Keratinocyte (primary cell): ENCODE data around the gene L3MBTL2. TPM values are rescaled to one million over a fixed set of nuclear protein-coding genes. Genes with fewer than 3 reads are reported as not detected.

Experiments used
- DNase-seq: peaks from one replicate; pipeline ENCODE4 v3.0.0-alpha.2; 2011; ENCODE audit warnings: low read depth, missing footprints, low spot score
- FAIRE-seq: peaks from 2 replicates; lab custom pipeline; 2011; peaks lifted over from hg19 to GRCh38; lab: Jason Lieb, UNC
- H2AFZ ChIP-seq: 2 replicates; pipeline ENCODE4 v1.6.0; 2012; ENCODE audit warnings: low read length, control low read depth, inconsistent platforms; ENCODE audit not compliant: control insufficient read depth
- H3K27ac ChIP-seq: 2 replicates; pipeline ENCODE4 v1.5.1; 2011; ENCODE audit warnings: low read length; ENCODE audit not compliant: control insufficient read depth, insufficient read depth
- H3K27me3 ChIP-seq: 3 replicates; pipeline ENCODE4 v1.6.0; 2011; ENCODE audit warnings: low read length; ENCODE audit not compliant: control insufficient read depth, insufficient read depth; ENCODE audit errors: extremely low read depth
- H3K36me3 ChIP-seq, 2 experiments: 2 replicates in 1 of 2; 3 replicates in 1 of 2; pipeline ENCODE4 v1.5.1; 2011; ENCODE audit warnings: low read length in 2 of 2, mild to moderate bottlenecking in 1 of 2; ENCODE audit not compliant: control insufficient read depth in 2 of 2, insufficient read depth in 2 of 2; ENCODE audit errors: extremely low read depth in 1 of 2
- H3K4me1 ChIP-seq: 3 replicates; pipeline ENCODE4 v1.5.1; 2011; ENCODE audit warnings: low read length; ENCODE audit not compliant: control insufficient read depth, insufficient read depth; ENCODE audit errors: extremely low read depth
- H3K4me2 ChIP-seq: 3 replicates; pipeline ENCODE4 v1.6.0; 2011; ENCODE audit warnings: low read depth, low read length; ENCODE audit not compliant: control insufficient read depth, insufficient read depth; ENCODE audit errors: extremely low read depth
- H3K4me3 ChIP-seq, 3 experiments: fragments of 200-600 bp in 1 of 3; sonication (generic) in 1 of 3; 2 replicates in 2 of 3; 3 replicates in 1 of 3; pipeline ENCODE4 v1.5.1; 2011 to 2016; ENCODE audit warnings: low read length in 3 of 3, mild to moderate bottlenecking in 3 of 3, control low read depth in 2 of 3, inconsistent platforms in 1 of 3, low read depth in 1 of 3, mixed read lengths in 1 of 3, mixed run types in 1 of 3, moderate library complexity in 1 of 3; ENCODE audit not compliant: control insufficient read depth in 2 of 3, insufficient read depth in 2 of 3; ENCODE audit errors: extremely low read depth in 1 of 3
- H3K79me2 ChIP-seq: 2 replicates; pipeline ENCODE4 v1.6.0; 2012; ENCODE audit warnings: low read length; ENCODE audit not compliant: control insufficient read depth, insufficient read depth
- H3K9ac ChIP-seq: 3 replicates; pipeline ENCODE4 v1.6.0; 2011; ENCODE audit warnings: low read length; ENCODE audit not compliant: control insufficient read depth, insufficient read depth; ENCODE audit errors: extremely low read depth
- H3K9me1 ChIP-seq: 3 replicates; pipeline ENCODE4 v1.6.0; 2011; ENCODE audit warnings: low read length; ENCODE audit not compliant: control insufficient read depth, insufficient read depth; ENCODE audit errors: extremely low read depth
- H3K9me3 ChIP-seq: 2 replicates; pipeline ENCODE4 v1.5.1; 2012; ENCODE audit warnings: low read depth, low read length; ENCODE audit not compliant: control insufficient read depth
- H4K20me1 ChIP-seq: 3 replicates; pipeline ENCODE4 v1.6.0; 2011; ENCODE audit warnings: low read length; ENCODE audit not compliant: control insufficient read depth, insufficient read depth; ENCODE audit errors: extremely low read depth
- EZH2 ChIP-seq: IDR thresholded peaks from one replicate; pipeline ENCODE4 v1.6.1; 2012; ENCODE audit warnings: inconsistent platforms, mild to moderate bottlenecking, low read length, moderate library complexity
- dilution Hi-C: fragments of 300-500 bp; cut with MboI; formaldehyde crosslinking; loops from one replicate; pipeline ENCODE4 v1.7.0; 2020; ENCODE audit warnings: low sequenced_read_pairs; ENCODE audit not compliant: extremely low pct_ligation_motif_present
- polyA plus RNA-seq, 5 experiments: library from polyadenylated mRNA; depleted of rRNA in 3 of 5; stranded (reverse) in 3 of 5; stranded (forward) in 1 of 5; unstranded in 1 of 5; fragments of >200 nt; gene quantifications; 1 replicate in 1 of 5; 2 replicates in 3 of 5; 3 replicates in 1 of 5; pipeline versions ENCODE4 v1.2.1 to v1.2.3, GENCODE V29; 2011 to 2012; ENCODE audit warnings: missing spikeins in 2 of 5, low read depth in 1 of 5, low replicate concordance in 1 of 5
- TF ChIP-seq, protein P1 (sequence below), 3 experiments: IDR thresholded peaks in 1 of 3; conservative IDR thresholded peaks in 1 of 3; optimal IDR thresholded peaks in 1 of 3; 2 replicates in 2 of 3; 3 replicates in 1 of 3; pipeline versions ENCODE3 to v1.5.1; 2011; ENCODE audit warnings: low read length in 3 of 3, mild to moderate bottlenecking in 3 of 3, moderate library complexity in 2 of 3, control low read depth in 1 of 3, inconsistent platforms in 1 of 3; ENCODE audit not compliant: insufficient read depth in 2 of 3; ENCODE audit errors: extremely low read depth in 1 of 3

L3MBTL2 gene
- polyA plus RNA-seq, 1 donor (not counting 4 experiments of a cell fraction or from before 2014, with no cell fraction given) = 16.7 TPM

DNA sequence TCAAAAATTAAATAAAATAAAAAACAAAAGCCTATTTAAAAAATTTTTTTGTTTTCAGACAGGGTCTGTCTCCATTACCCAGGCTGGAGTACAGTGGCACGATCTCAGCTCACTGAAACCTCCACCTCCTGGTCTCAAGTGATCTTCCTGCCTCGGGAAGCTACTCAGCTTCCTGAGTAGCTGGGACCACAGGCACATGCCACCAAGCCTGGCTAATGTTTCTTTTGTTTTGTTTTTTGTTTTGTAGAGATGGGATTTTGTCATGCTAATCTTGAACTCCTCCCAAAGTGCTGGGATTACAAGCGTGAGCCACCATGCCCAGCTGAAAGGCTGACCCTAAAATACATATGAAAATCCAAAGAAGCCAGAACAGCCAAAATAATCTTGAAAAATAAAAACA lies 20.4 kb upstream of the L3MBTL2 start:
- no peaks in the 10 kb centered on the region for H3K9me3 ChIP-seq
- dilution Hi-C loops = no loop called here
- H3K9me1 ChIP-seq = no peaks in the 10 kb centered on the region
- no peaks in the 10 kb centered on the region for H3K79me2 ChIP-seq
- no peaks in the 10 kb centered on the region for H4K20me1 ChIP-seq
- TF ChIP-seq EZH2 = no peak
- TF ChIP-seq, protein P1, sequence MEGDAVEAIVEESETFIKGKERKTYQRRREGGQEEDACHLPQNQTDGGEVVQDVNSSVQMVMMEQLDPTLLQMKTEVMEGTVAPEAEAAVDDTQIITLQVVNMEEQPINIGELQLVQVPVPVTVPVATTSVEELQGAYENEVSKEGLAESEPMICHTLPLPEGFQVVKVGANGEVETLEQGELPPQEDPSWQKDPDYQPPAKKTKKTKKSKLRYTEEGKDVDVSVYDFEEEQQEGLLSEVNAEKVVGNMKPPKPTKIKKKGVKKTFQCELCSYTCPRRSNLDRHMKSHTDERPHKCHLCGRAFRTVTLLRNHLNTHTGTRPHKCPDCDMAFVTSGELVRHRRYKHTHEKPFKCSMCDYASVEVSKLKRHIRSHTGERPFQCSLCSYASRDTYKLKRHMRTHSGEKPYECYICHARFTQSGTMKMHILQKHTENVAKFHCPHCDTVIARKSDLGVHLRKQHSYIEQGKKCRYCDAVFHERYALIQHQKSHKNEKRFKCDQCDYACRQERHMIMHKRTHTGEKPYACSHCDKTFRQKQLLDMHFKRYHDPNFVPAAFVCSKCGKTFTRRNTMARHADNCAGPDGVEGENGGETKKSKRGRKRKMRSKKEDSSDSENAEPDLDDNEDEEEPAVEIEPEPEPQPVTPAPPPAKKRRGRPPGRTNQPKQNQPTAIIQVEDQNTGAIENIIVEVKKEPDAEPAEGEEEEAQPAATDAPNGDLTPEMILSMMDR (optimal IDR thresholded peaks at IDR 0.05 in 1 of 3, IDR thresholded peaks at IDR 0.05 in 1 of 3, conservative IDR thresholded peaks at IDR 0.05 in 1 of 3; ENCODE audit: extremely low read depth in 1 of 3, insufficient read depth in 2 of 3, low read length in 3 of 3) = no peak
- H3K4me2 ChIP-seq = no peak overlapping the region
- FAIRE-seq = no peak
- peaks cover 12% of the 10 kb centered on the region for H3K4me1 ChIP-seq
- no peak overlapping the region for H2AFZ ChIP-seq
- H3K9ac ChIP-seq = no peak overlapping the region
- no peaks in the 10 kb centered on the region for H3K27me3 ChIP-seq
- no peak overlapping the region for H3K27ac ChIP-seq
- H3K36me3 ChIP-seq = no peaks in the 10 kb centered on the region
- no peak for DNase-seq
- no peak overlapping the region for H3K4me3 ChIP-seq

DNA sequence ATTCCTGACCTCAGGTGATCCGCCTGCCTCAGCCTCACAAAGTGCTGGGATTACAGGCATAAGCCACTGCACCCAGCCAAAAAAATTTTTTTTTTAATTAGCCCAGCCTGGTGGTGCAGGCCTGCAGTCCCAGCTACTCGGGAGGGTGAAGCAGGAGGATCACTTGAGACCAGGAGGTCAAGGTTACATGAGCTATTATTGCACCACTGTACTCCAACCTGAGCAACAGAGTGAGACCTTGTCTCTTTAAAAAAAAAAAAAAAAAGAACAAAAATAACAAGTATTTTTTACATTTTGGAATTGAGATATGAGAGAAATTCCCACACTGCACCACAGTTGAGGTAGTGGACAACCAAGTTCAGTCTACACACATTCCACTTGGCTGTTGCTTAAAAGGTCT lies 13.6 kb upstream of the L3MBTL2 start:
- peaks cover 4% of the 10 kb centered on the region for H3K4me1 ChIP-seq
- no peak overlapping the region for H3K27ac ChIP-seq
- no peak for TF ChIP-seq EZH2
- TF ChIP-seq, protein P1 (optimal IDR thresholded peaks at IDR 0.05 in 1 of 3, IDR thresholded peaks at IDR 0.05 in 1 of 3, conservative IDR thresholded peaks at IDR 0.05 in 1 of 3; ENCODE audit: extremely low read depth in 1 of 3, insufficient read depth in 2 of 3, low read length in 3 of 3) = no peak
- H4K20me1 ChIP-seq = no peaks in the 10 kb centered on the region
- H3K9ac ChIP-seq = no peak overlapping the region
- dilution Hi-C loops = no loop called here
- no peak overlapping the region for H3K4me3 ChIP-seq
- H3K27me3 ChIP-seq = no peaks in the 10 kb centered on the region
- H2AFZ ChIP-seq = no peak overlapping the region
- DNase-seq (no peak), FAIRE-seq (no peak)
- no peak overlapping the region for H3K4me2 ChIP-seq
- no peaks in the 10 kb centered on the region for H3K36me3 ChIP-seq
- H3K9me3 ChIP-seq = no peaks in the 10 kb centered on the region
- H3K9me1 ChIP-seq = no peaks in the 10 kb centered on the region
- H3K79me2 ChIP-seq = no peaks in the 10 kb centered on the region
